WTC11 (cell line): Measurements from ENCODE around the gene RGS5. TPM values are rescaled to one million over a fixed set of nuclear protein-coding genes. Genes with fewer than 3 reads are reported as not detected.

Experiments used
- ATAC-seq: fragments of 200-7000 bp; cut with Tn5 transposase; 2 replicates; pipeline ENCODE4 v1.10.0; 2021; ENCODE audit warnings: mild to moderate bottlenecking, moderate library complexity
- CTCF ChIA-PET: fragments of 300-600 bp; sonication (Branson Sonifier 250); formaldehyde crosslinking; loops from one replicate; lab custom pipeline; 2021; ENCODE audit warnings: antibody characterized with exemption; lab: Charles Lee
- POLR2A ChIA-PET: fragments of 350-600 bp; sonication (Branson Sonifier 250); formaldehyde crosslinking; loops from one replicate; lab custom pipeline; 2021; ENCODE audit warnings: antibody characterized with exemption; lab: Charles Lee
- DNase-seq: peaks from one replicate; pipeline ENCODE4 v3.0.0; 2021; ENCODE audit warnings: low spot score
- H3K27ac Mint-ChIP-seq: 2 replicates; pipeline ENCODE4 v1.8.0; 2021; ENCODE audit warnings: mixed read lengths
- H3K27me3 Mint-ChIP-seq: 2 replicates; pipeline ENCODE4 v1.8.0; 2021; ENCODE audit warnings: low read depth, mild to moderate bottlenecking, moderate library complexity, mixed read lengths
- H3K36me3 Mint-ChIP-seq: 2 replicates; pipeline ENCODE4 v1.8.0; 2021; ENCODE audit warnings: mixed read lengths
- H3K4me1 Mint-ChIP-seq: 2 replicates; pipeline ENCODE4 v1.8.0; 2022; ENCODE audit warnings: mixed read lengths
- H3K4me3 Mint-ChIP-seq: 2 replicates; pipeline ENCODE4 v1.8.0; 2021; ENCODE audit warnings: mild to moderate bottlenecking, moderate library complexity, mixed read lengths
- H3K9me3 Mint-ChIP-seq: 2 replicates; pipeline ENCODE4 v1.8.0; 2021; ENCODE audit warnings: mixed read lengths
- CBFB ChIP-seq: sonication (generic); formaldehyde crosslinking; IDR thresholded peaks from 2 replicates; pipeline ENCODE4 v1.8.1; 2022; ENCODE audit warnings: mild to moderate bottlenecking, low read depth, missing genetic modification reagents
- E2F5 ChIP-seq: sonication (generic); formaldehyde crosslinking; IDR thresholded peaks from 2 replicates; pipeline ENCODE4 v1.8.1; 2022; ENCODE audit warnings: mild to moderate bottlenecking, moderate library complexity, missing genetic modification reagents
- FOXP4 ChIP-seq: sonication (generic); formaldehyde crosslinking; IDR thresholded peaks from 2 replicates; pipeline ENCODE4 v1.8.0; 2022; ENCODE audit warnings: mild to moderate bottlenecking, missing genetic modification reagents
- GABPB1 ChIP-seq: sonication (generic); formaldehyde crosslinking; IDR thresholded peaks from 2 replicates; pipeline ENCODE4 v1.8.1; 2023; ENCODE audit warnings: mild to moderate bottlenecking, missing genetic modification reagents
- NFYB ChIP-seq: sonication (generic); formaldehyde crosslinking; conservative IDR thresholded peaks from 2 replicates; pipeline ENCODE4 v1.8.0; 2022; ENCODE audit warnings: low read depth, missing genetic modification reagents
- NR1H2 ChIP-seq: sonication (generic); formaldehyde crosslinking; IDR thresholded peaks from 2 replicates; pipeline ENCODE4 v1.9.0; 2021; ENCODE audit warnings: mild to moderate bottlenecking, moderate library complexity, missing genetic modification reagents
- NR3C1 ChIP-seq: sonication (generic); formaldehyde crosslinking; conservative IDR thresholded peaks from 2 replicates; pipeline ENCODE4 v1.8.1; 2023; ENCODE audit warnings: low read depth, mild to moderate bottlenecking, missing genetic modification reagents
- RELA ChIP-seq: sonication (generic); formaldehyde crosslinking; IDR thresholded peaks from 2 replicates; pipeline ENCODE4 v1.8.1; 2022; ENCODE audit warnings: missing genetic modification reagents, mild to moderate bottlenecking, borderline replicate concordance
- SMAD4 ChIP-seq: sonication (generic); formaldehyde crosslinking; IDR thresholded peaks from 2 replicates; pipeline ENCODE4 v1.8.0; 2022; ENCODE audit warnings: mild to moderate bottlenecking, missing genetic modification reagents
- SOX15 ChIP-seq: fragments of 250-450 bp; sonication (Bioruptor Pico); IDR thresholded peaks from 2 replicates; pipeline ENCODE4 v1.9.0; 2021; ENCODE audit warnings: mild to moderate bottlenecking
- SP1 ChIP-seq: sonication (generic); formaldehyde crosslinking; conservative IDR thresholded peaks from 2 replicates; pipeline ENCODE4 v1.8.1; 2022; ENCODE audit warnings: missing genetic modification reagents
- STAT6 ChIP-seq: sonication (generic); formaldehyde crosslinking; conservative IDR thresholded peaks from 2 replicates; pipeline ENCODE4 v1.8.1; 2023; ENCODE audit warnings: mild to moderate bottlenecking, low read depth, missing genetic modification reagents, moderate library complexity
- TEAD4 ChIP-seq: sonication (generic); formaldehyde crosslinking; IDR thresholded peaks from 2 replicates; pipeline ENCODE4 v1.8.0; 2022; ENCODE audit warnings: mild to moderate bottlenecking, missing genetic modification reagents
- USF1 ChIP-seq: sonication (generic); formaldehyde crosslinking; IDR thresholded peaks from 2 replicates; pipeline ENCODE4 v1.8.0; 2022; ENCODE audit warnings: mild to moderate bottlenecking, missing genetic modification reagents
- ZNF121 ChIP-seq: sonication (generic); formaldehyde crosslinking; IDR thresholded peaks from 2 replicates; pipeline ENCODE4 v1.8.0; 2023; ENCODE audit warnings: missing genetic modification reagents
- ZNF138 ChIP-seq: sonication (generic); formaldehyde crosslinking; conservative IDR thresholded peaks from 2 replicates; pipeline ENCODE4 v1.8.1; 2022; ENCODE audit warnings: mild to moderate bottlenecking, moderate library complexity, missing genetic modification reagents
- ZNF281 ChIP-seq: sonication (generic); formaldehyde crosslinking; IDR thresholded peaks from 2 replicates; pipeline ENCODE4 v1.8.0; 2023; ENCODE audit warnings: mild to moderate bottlenecking, missing genetic modification reagents
- ZNF317 ChIP-seq: sonication (generic); formaldehyde crosslinking; IDR thresholded peaks from 2 replicates; pipeline ENCODE4 v1.8.1; 2023; ENCODE audit warnings: low read depth, mild to moderate bottlenecking, moderate library complexity, missing genetic modification reagents, borderline replicate concordance
- ZNF532 ChIP-seq: fragments of 250-450 bp; sonication (Bioruptor Pico); IDR thresholded peaks from 2 replicates; pipeline ENCODE4 v1.9.0; 2021; ENCODE audit warnings: mild to moderate bottlenecking, borderline replicate concordance
- ZSCAN18 ChIP-seq: fragments of 250-450 bp; sonication (Bioruptor Pico); IDR thresholded peaks from 2 replicates; pipeline ENCODE4 v2.1.2; 2022; ENCODE audit warnings: mild to moderate bottlenecking, moderate library complexity
- total RNA-seq: library from RNA; stranded (reverse); gene quantifications from 3 replicates; pipeline ENCODE4 v1.2.3, GENCODE V29; 2021

The RGS5 gene
- total RNA-seq, 1 experiment from 2014 or later, result 23.6 TPM

- no peak for TF ChIP-seq ZNF317 (CRISPR knock-in tag)
- TF ChIP-seq ZSCAN18 (CRISPR knock-in tag), result no peak
- TF ChIP-seq RELA (CRISPR knock-in tag), result no peak
- TF ChIP-seq FOXP4 (CRISPR knock-in tag), result no peak
- TF ChIP-seq SOX15 (CRISPR knock-in tag), result no peak
- TF ChIP-seq SMAD4 (CRISPR knock-in tag), result no peak
- no peak for TF ChIP-seq E2F5 (CRISPR knock-in tag)
- no peak for TF ChIP-seq NR3C1
- TF ChIP-seq CBFB, result no peak
- no peak for TF ChIP-seq ZNF138 (CRISPR knock-in tag)
- no peak for TF ChIP-seq STAT6 (CRISPR knock-in tag)
- no peak for TF ChIP-seq ZNF281 (CRISPR knock-in tag)
- TF ChIP-seq SP1 (CRISPR knock-in tag), result no peak
- no peak for TF ChIP-seq NFYB (CRISPR knock-in tag)
- no peaks in the 10 kb centered on the region for H3K27me3 Mint-ChIP-seq
- H3K9me3 Mint-ChIP-seq, result no peaks in the 10 kb centered on the region
- H3K27ac Mint-ChIP-seq, result no peak overlapping the region
- H3K4me3 Mint-ChIP-seq, result no peak overlapping the region
- ATAC-seq (peak; percentile 35; the same call in 1 of the 2 replicates), DNase-seq (no peak)
- ChIA-PET CTCF (interaction anchor here (0.8 to 1.5 kb wide), 4 partner anchors 31 to 289 kb away, joined by 3 to 7 read pairs (median 3); partner anchors contain the start of gene RGS4), POLR2A (no interaction called here)
- peaks cover 3% of the 10 kb centered on the region for H3K36me3 Mint-ChIP-seq
- peaks cover 49% of the 10 kb centered on the region for H3K4me1 Mint-ChIP-seq
Measured at GRCh38 chr1:163166886-163167555, 35.7 kb downstream of the RGS5 start.

GRCh38 chr1:163165119-163165518 is 37.6 kb downstream of the RGS5 start:
- peak overlapping the region; percentile 67 for H3K27ac Mint-ChIP-seq
- ChIA-PET POLR2A (interaction anchor here (0.7 kb wide), 1 partner anchor 46 kb away, joined by 5 read pairs; no protein-coding TSS in a partner anchor), CTCF (interaction anchor here (0.6 kb wide), 1 partner anchor 191 kb away, joined by 3 read pairs; no protein-coding TSS in a partner anchor)
- H3K36me3 Mint-ChIP-seq, result peaks cover 3% of the 10 kb centered on the region
- DNase-seq (no peak), ATAC-seq (no peak)
- H3K4me1 Mint-ChIP-seq, result peaks cover 44% of the 10 kb centered on the region
- peaks cover 3% of the 10 kb centered on the region; the same call in 1 of the 2 replicates for H3K9me3 Mint-ChIP-seq
- H3K4me3 Mint-ChIP-seq, result no peak overlapping the region
- H3K27me3 Mint-ChIP-seq, result no peaks in the 10 kb centered on the region
- no peak for TF ChIP-seq USF1 (CRISPR knock-in tag)
- TF ChIP-seq NR1H2 (CRISPR knock-in tag), result no peak
- no peak for TF ChIP-seq TEAD4 (CRISPR knock-in tag)
- TF ChIP-seq ZNF121 (CRISPR knock-in tag), result no peak
- no peak for TF ChIP-seq SMAD4 (CRISPR knock-in tag)
- TF ChIP-seq ZNF532 (CRISPR knock-in tag), result no peak
- no peak for TF ChIP-seq GABPB1 (CRISPR knock-in tag)
